NCI-H1105 (cell line): Measurements from ENCODE around the gene JAKMIP3.

ENCODE experiments used
- DNase-seq: peaks from one replicate; lab custom pipeline; 2025; lab: John Stamatoyannopoulos, UW

JAKMIP3 gene

DNA sequence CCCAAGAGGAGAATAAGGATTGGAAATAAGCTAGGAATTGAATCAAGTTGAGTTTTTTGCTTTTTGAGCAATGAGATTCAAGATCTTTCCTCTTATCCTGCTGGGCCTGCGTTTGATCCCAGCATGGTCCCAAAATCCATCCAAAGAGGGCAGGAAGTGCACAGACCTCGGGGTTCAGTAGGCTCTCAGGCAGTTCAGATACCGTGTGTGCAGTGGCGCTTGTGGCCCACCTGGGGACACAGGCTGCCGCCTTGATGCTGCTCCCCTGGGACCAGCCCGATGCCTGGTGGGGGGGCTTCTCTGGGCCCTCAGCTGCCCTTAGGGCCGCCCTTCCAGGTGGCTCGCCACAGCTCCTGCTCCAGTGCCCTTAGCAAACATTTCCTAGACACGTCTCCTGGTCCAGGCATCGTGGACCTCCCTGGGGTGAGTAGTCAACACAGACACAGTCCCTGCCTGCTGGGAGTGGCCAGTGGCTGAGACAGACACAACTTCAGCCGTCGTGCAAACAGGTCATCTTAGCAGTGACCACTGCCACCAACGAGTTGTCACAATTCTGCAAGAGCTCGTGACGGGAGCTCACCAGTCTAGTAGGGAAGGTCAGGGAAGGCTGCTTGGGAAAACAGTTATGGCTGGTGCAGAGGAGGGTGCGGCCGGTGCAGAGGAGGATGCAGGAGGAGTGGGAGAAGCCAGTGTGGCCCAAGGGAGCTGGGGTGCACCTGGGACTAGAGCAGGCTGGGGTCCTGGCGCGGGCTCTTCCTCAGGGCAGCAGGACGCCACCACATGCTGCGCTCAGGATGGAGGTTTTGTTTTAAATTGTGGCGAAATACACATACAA lies 21.7 kb upstream of the JAKMIP3 start:
- no peak for DNase-seq

DNA sequence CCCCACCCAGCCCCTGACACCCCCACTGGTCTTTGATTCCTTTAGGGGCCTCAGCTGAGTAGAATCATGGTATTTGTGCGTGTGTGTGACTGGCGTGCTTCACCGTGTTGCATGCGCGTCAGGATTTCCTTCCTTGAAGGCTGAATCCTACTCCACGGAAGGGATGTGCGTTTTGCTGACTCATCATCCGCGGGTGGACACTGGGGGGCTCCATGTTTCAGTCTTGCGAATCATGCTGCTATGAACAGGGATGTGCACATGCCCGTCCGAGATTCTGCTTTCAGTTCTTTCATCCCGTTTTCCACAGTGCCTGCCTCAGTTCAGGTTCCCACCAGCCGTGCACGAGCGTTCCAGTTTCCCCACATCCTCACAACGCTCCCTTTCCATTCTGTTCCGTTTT lies 20.9 kb upstream of the JAKMIP3 start:
- DNase-seq, result no peak

DNA sequence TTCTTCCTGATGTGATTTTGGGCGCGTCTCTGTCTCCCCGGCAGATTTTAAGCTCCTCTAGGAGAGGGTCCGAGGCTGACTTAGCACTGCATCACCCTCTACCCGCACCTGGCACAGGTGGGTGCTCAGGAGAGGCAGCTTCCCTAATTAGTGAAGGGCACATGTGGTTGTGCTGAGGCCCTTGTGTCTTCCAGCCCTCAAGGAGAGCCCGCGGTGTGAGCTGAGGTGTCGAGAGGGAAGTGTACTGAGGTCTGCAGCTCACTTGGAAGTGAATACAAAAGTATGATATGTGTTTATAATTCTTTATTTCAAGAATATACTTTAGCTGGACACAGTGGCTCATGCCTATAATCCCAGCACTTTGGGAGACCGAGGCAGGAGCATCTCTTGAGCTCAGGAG lies 20.4 kb upstream of the JAKMIP3 start:
- no peak for DNase-seq

- DNase-seq, result no peak
Observed at GRCh38 chr10:132047575-132048293, 18.0 kb upstream of the JAKMIP3 start.

- no peak for DNase-seq
Observed at GRCh38 chr10:132048294-132048667, 17.5 kb upstream of the JAKMIP3 start.

DNA sequence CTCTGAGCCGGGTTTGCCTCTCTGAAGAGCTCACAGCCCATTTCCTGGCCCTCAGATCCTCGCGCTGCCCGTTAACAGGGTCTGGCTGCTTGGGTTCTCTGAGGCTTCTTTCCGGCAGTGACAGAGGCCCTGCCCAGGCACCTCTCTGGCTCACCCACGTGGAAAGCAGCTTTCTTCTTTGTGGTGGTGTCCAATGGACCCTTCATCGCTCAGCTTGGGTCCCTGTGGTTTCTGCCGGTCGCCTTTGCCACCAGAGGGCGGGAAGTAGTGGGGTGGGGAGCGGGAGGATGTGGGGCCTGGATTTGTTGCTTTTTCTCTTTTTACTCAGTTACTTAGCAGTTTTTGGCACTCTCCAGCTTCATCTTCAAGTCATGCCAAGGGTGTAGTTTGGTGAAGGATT lies 15.6 kb upstream of the JAKMIP3 start:
- DNase-seq, result no peak

- DNase-seq, result no peak
Observed at GRCh38 chr10:132052124-132052523, 13.6 kb upstream of the JAKMIP3 start.

DNA sequence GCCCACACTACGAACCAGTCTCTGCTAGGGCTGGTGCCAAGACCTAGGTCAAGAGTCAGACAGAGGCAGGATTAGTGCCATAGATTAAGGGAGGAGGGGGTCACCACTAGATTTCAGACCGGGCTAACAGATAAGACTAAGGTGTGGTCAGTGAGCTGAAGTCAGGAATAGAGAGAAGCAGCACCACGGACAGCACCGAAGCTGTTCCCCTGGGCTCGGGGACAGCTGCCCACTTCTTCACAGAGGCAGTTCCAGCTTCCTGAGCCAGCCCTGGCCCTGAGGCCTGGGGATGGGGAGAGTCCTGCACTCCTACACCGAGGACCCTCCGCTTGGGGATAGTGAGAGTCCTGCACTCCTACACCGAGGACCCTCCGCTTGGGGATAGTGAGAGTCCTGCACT lies 11.2 kb upstream of the JAKMIP3 start:
- DNase-seq, result no peak

DNA sequence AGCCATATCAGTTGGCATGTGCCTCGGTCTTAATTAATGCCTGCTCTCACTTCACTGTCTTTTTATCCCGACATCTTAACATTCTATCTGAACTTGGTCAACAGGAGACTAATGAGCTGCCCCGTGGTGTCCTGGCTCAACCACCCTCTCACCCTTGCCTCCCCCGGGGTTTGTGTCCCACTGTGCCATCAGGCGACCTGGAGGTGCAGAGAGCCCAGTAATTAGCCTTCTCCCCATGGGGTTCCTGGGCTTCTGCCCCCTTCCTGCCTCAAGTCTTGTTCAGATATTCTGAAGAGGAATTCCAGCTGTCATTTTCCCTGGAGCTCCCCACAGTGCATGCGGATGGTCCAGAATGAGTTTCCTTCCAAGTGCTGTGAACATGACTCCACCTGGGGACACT lies 10.1 kb upstream of the JAKMIP3 start:
- no peak for DNase-seq

DNA sequence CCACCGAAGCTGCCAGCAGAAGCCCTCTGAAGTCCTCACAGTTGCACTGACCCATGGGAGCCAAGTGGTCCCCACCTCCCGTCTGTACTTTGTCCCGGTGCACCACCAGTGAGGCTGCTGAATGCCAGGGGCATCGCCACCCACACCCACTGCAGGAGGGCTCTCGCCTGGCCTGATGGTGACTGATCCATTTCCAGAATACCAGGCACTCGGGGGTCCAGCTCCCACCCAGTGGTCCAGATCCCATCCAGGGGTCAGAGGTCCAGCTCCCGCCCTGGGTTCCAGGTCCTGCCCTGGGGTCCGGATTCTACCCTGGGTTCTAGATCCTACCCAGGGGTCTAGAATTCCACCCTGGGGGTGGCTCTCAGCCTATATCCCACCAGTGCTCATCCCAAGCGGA lies 9.1 kb upstream of the JAKMIP3 start:
- DNase-seq, result no peak

- no peak for DNase-seq
Observed at GRCh38 chr10:132057191-132057681, 8.5 kb upstream of the JAKMIP3 start.

DNA sequence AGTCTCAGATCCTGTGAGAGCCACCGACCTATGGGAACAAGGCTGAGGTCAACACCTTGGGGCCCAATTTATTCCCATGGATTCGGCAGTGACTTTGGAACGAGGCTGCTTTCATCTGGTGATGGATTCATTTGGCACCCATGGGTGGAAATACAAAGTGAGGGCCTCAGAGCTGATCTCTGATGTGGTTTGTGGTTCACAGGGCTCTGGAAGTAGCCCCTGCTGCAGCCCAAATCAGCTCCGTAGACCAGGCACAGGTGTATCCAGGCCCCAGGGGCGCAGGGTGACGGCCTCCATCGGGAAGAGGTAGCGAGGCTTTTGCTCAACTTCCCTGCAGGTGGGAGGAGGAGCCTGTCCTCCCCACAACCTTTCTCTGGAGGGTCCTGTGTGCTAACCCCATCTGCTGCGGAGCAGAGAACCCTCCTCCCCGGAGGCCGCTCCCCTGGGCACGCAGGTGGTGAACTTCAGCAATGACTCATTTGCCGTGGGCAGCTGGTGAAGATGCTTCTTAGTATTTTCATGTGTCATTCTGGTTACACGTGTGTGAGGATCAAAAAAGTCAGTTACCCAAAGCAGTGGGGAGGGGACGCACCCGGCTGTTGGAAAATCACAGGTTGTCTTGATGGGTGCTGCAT lies 7.5 kb upstream of the JAKMIP3 start:
- no peak for DNase-seq

- no peak for DNase-seq
Observed at GRCh38 chr10:132058793-132059759, 6.7 kb upstream of the JAKMIP3 start.

- DNase-seq, result no peak
Observed at GRCh38 chr10:132059760-132060508, 5.8 kb upstream of the JAKMIP3 start.

GRCh38 chr10:132061030-132061429 lies 4.7 kb upstream of the JAKMIP3 start:
- no peak for DNase-seq

GRCh38 chr10:132061465-132061864 lies 4.3 kb upstream of the JAKMIP3 start:
- DNase-seq, result no peak

DNA sequence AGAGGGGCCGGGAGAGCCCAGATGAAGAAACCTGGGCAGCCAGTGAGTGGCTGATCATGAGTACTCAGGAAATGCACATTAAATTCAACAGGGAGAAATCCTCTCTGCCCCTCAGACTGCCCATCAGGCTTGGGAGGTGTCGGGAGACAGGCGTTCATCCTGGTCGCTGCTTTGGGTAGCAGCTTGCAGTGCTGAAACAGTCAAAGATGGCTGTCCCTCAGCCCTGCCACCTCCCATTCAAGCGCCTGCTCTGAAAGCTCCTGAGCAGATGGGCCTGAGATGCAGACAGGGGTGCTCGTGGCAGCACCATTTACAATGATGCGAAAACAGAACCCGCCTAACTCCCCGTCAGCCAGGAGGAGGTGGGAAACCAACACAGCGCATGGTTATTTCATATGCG lies 3.6 kb upstream of the JAKMIP3 start:
- DNase-seq, result no peak

GRCh38 chr10:132062641-132063390 lies 2.9 kb upstream of the JAKMIP3 start:
- DNase-seq, result no peak

DNA sequence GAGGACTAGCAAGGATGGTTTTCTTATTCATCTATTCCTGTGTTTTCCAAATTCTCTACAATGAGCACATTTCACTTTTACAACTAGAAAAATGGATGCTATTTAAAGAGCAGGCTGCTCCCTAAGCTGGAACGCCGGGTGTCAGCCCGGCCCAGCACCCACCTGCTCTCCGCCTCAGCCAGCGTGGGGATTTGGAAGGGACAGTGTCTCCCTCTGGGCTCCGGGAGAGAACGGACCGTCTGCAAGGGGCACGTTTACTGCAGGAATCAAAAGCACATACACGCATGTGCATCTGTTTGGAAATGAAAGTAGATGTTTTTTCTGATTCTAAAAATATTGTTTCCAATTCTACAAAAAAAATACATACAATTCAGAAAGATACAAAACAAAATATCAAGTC lies 2.3 kb upstream of the JAKMIP3 start:
- no peak for DNase-seq

DNA sequence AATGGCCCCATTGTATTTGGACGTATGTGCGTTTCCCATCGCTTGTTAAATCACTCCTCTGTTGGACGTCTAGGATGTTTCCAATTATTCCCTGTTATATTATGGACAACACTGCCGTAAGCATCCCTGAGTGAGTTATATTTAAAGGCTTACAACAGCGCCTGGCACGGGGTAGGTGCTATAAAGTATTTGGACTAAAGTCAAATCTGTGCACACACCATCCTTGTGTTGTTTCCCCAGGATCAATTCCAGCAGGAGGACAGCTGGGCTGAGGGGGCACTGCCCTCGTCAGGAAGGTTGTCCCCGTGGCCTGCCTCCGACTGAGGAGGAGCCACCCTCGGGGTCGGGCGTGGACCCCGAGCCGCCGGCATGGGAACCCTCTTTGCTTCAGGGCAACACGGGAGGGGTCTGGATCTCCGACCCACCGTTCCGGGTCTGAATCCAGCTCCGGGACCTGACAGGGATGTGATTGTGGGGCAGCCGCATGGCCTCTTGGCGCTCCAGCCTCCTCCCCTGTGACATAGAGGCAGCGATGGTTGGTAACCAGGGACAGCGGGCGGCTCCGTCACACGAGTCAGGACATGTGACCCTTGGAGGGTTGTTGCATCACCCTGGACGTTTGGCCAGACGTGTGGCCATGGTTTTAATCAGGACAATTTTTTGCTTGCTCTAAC lies 1.5 kb upstream of the JAKMIP3 start:
- no peak for DNase-seq
